SH-SY5Y (cell line): Measurements from ENCODE around the gene CD47.

Experiments used
- GATA2 ChIP-seq: IDR thresholded peaks from 2 replicates; pipeline ENCODE4 v1.6.1; 2011; ENCODE audit warnings: mild to moderate bottlenecking, low read depth, low read length
- GATA3 ChIP-seq: IDR thresholded peaks from 2 replicates; pipeline ENCODE4 v1.6.1; 2011; ENCODE audit warnings: low read depth, mild to moderate bottlenecking, low read length, moderate library complexity

CD47 gene

DNA sequence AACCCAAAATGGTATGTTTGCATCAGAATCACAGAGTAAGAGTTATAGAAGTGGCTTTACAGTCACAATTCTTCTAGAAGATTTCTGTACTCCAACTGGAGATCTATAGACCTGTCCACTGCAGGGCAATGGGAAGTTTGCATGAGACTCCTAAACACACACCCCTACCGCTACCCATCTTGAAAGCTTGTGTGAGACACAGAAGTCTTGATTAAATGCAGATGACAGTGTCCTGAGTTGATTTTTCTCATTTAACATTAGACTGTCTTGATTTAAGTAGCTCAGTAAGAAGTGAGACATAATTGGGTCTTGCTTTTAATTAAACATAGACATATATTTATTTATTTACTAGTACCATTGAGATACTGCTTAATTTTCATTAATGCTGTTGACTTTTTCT, 54.4 kb downstream of the CD47 start:
- TF ChIP-seq GATA2 (no peak), GATA3 (no peak)

GRCh38 chr3:108035751-108036150, 55.1 kb downstream of the CD47 start:
- no peak for TF ChIP-seq GATA2
- TF ChIP-seq GATA3, result no peak

GRCh38 chr3:108031895-108032294, 58.9 kb downstream of the CD47 start:
- TF ChIP-seq GATA2 (no peak), GATA3 (no peak)

- no peak for TF ChIP-seq GATA3
- TF ChIP-seq GATA2, result no peak
Observed at GRCh38 chr3:108030960-108031359, 59.9 kb downstream of the CD47 start.

GRCh38 chr3:108029466-108029865, 61.4 kb downstream of the CD47 start:
- TF ChIP-seq GATA2 (no peak), GATA3 (no peak)

DNA sequence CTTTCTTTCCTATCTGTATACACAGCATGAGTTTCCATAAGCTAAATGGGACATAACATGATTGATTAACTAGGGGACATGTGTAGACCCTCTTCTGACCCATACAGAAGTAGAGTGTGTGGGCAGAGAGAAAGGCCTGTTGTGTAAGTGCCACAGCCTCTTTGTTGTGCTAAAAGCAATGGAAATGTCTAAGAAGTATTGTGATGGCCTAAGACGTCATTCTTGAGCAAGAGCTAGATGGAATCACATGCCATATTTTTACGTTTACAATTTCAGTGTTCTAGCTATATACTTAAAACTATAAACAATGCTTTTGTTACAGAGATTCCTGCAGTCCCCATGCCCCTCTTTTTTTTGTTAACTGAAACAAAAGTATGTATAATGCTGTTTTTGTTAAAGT, 61.9 kb downstream of the CD47 start:
- TF ChIP-seq GATA3 (no peak), GATA2 (no peak)

GRCh38 chr3:108025177-108025576, 65.7 kb downstream of the CD47 start:
- TF ChIP-seq GATA3 (no peak), GATA2 (no peak)

- no peak for TF ChIP-seq GATA3
- no peak for TF ChIP-seq GATA2
Observed at GRCh38 chr3:108024146-108024850, 66.5 kb downstream of the CD47 start.

- TF ChIP-seq GATA2 (no peak), GATA3 (no peak)
Observed at GRCh38 chr3:108022256-108023150, 68.3 kb downstream of the CD47 start.

- no peak for TF ChIP-seq GATA2
- no peak for TF ChIP-seq GATA3
Observed at GRCh38 chr3:108021533-108021932, 69.3 kb downstream of the CD47 start.

DNA sequence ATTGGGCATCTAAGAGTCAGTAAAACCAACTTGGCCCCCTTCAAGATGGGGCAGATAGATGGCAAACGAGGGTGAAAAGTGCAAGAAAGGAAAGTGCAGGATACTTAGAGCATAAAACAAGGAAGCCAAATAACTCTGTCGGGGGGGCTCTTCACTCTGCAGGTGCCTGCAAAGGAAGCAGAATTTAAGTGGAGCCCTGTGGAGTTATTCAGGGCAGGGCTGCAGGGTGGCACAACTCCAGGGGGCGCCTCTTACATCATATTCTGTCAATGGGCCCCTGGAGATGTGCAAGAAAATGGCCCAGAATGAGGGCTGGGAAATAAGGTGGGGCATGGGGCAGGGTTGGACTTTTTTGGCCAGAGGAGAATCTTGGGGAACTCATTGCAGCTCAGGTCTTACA, 69.7 kb downstream of the CD47 start:
- no peak for TF ChIP-seq GATA2
- no peak for TF ChIP-seq GATA3

DNA sequence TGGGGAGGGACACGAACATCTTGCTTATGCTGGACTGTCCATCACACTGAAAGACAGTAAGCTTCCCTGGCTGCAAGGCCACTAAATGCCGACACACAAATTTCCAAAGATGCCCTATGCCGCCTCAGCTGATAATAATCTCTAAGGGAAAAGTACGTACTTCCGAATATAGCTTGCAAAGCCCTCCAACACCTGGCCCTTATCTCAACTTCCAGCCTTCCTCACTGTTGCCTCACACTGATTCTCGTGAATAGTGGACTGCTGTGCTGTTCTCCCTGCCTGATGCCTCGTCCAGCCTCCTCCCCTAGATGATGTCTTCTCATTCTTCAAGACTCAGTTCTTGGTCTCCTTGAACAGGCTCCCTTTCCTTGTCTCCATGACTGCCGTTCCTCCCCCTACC, 72.3 kb downstream of the CD47 start:
- TF ChIP-seq GATA2, result no peak
- no peak for TF ChIP-seq GATA3

GRCh38 chr3:108017587-108017986, 73.2 kb downstream of the CD47 start:
- TF ChIP-seq GATA3, result no peak
- TF ChIP-seq GATA2, result no peak

GRCh38 chr3:108014943-108015342, 75.9 kb downstream of the CD47 start:
- TF ChIP-seq GATA2 (no peak), GATA3 (no peak)
